NCI-H69 (cell line): ENCODE measurements around the gene ANKRD13B.

Experiments used
- DNase-seq: peaks from one replicate; lab custom pipeline; 2025; lab: John Stamatoyannopoulos, UW

The ANKRD13B gene

GRCh38 chr17:29594519-29595090 is 1.7 kb downstream of the ANKRD13B start:
- no peak for DNase-seq

GRCh38 chr17:29595107-29595942 is 2.4 kb downstream of the ANKRD13B start:
- DNase-seq: no peak

GRCh38 chr17:29595943-29596774 is 3.2 kb downstream of the ANKRD13B start:
- DNase-seq: peak; percentile 42

GRCh38 chr17:29596811-29597210 is 3.9 kb downstream of the ANKRD13B start:
- peak; percentile 59 for DNase-seq

GRCh38 chr17:29597361-29598172 is 4.6 kb downstream of the ANKRD13B start:
- peak; percentile 90 for DNase-seq

- no peak for DNase-seq
Observed at GRCh38 chr17:29603109-29603674, 10.3 kb downstream of the ANKRD13B start.

GRCh38 chr17:29607557-29608195 is 14.7 kb downstream of the ANKRD13B start:
- DNase-seq: no peak

- DNase-seq: no peak
Observed at GRCh38 chr17:29608986-29609385, 16.1 kb downstream of the ANKRD13B start.

GRCh38 chr17:29610395-29610794 is 17.5 kb downstream of the ANKRD13B start:
- DNase-seq: no peak

GRCh38 chr17:29611351-29612093 is 18.6 kb downstream of the ANKRD13B start:
- no peak for DNase-seq

GRCh38 chr17:29612094-29612403 is 19.1 kb downstream of the ANKRD13B start:
- no peak for DNase-seq

GRCh38 chr17:29612404-29613280 is 19.7 kb downstream of the ANKRD13B start:
- DNase-seq: no peak

- no peak for DNase-seq
Observed at GRCh38 chr17:29613352-29613837, 20.5 kb downstream of the ANKRD13B start.

GRCh38 chr17:29613856-29614255 is 20.9 kb downstream of the ANKRD13B start:
- DNase-seq: no peak

- DNase-seq: no peak
Observed at GRCh38 chr17:29614349-29615047, 21.6 kb downstream of the ANKRD13B start.

GRCh38 chr17:29615048-29615385 is 22.1 kb downstream of the ANKRD13B start:
- DNase-seq: no peak

GRCh38 chr17:29615492-29616299 is 22.8 kb downstream of the ANKRD13B start:
- DNase-seq: peak; percentile 92
